Stimulated activated CD4-positive, alpha-beta T cell treated with anti-CD3 and anti-CD28 coated beads, TNF-alpha, amount 100 ng/mL, for 1 hour (primary cell): Measurements from ENCODE around the gene GAB2.
"Not testable (repeated sequence)": the region's sequence is repeated elsewhere in the genome, so short reads cannot be mapped to it uniquely, and the experiment has no call there.

ENCODE experiments used
- DNase-seq, 3 donors: peaks; one replicate each; pipeline ENCODE4 v3.0.0-alpha.2; 2020; ENCODE audit warnings: low read depth in 3 of 3, low spot score in 1 of 3

The GAB2 gene

DNA sequence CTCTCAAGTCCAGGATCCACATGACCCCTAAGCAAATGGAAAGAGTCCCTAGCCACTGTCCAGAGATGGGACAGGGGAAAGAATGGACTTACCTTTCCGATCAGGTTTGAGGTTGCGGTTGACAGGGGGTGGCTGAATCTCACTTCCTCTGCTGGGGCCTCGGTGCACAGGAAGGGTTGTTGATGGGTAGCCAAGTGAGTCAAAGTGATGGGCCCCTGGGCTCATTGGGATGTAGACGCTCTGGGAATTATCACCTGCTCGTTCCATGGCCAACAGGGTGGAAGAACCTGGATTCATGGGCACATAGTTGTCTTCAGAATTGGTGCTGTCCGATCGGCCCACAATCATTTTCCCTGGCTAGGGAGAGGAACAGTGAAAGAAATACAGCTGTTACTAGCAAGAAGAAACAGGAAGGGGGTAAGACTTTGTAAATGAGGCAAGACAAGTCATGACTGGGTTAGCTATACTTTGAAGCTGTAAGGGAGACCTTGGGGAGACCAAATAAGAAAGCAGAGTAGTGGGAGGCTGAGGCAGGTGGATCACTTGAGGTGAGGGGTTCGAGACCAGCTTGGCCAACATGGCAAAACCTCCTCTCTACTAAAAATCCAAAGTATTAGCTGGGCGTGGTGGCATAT, 194.2 kb downstream of the GAB2 start:
- DNase-seq = no peak

DNA sequence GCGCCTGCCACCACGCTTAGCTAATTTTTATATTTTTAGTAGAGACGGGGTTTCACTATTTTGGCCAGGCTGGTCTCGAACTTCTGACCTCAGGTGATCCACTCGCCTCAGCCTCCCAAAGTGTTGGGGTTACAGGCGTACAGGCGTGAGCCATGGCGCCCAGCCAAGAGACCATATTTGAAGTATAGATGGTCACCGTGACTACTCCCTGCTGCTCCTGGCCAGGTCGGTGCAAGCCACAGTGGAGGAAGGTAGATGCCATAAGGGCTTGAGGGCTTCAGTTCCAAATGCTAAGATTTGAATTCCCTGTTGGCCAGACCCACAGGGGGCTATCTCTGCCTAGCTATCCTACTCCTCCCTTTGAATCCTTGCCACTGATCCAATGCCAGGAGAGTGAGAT, 194.9 kb downstream of the GAB2 start:
- not testable (repeated sequence) for DNase-seq

DNA sequence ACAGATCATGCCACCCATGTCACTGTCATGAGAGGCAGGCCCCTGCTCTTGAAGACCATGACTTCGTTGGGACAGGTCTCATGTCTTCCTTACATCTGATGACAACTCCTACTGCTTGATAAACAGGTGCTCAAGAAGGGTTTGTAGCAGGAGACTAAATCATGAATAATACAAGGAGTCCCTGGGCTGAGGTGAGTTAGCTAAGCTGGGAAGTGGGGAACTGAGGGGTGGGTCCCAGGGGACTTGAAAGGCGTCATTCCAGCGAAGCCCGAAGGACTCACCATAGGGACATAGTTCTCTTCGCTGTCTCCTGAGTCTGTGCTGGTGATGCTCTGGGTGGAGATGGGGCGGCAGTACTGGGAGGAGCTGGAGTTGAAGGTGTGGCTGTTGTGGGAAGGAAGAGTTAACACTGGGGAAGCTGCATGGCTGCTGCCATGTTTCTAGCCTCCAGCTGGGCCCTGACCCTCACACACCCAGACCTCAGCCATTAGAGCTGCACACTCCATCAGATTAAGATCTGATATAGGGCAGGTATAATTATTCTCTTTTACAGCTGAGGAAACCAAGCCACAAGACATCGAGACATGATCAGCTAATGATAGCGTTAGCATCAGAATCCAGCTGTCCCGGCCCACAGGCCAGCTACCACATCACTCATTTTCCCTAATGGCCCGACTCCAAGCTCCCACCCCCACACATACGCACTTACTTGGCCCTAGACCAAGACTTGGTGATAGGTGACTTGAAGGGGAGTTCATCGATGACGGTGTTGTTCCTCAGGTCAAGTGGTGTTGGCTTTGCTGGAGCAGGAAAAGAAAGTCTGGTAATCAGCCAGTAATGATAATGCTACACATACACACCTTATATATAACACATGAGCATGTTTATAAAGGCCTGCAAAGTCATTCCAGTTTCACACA, 196.0 kb downstream of the GAB2 start:
- DNase-seq = no peak

DNA sequence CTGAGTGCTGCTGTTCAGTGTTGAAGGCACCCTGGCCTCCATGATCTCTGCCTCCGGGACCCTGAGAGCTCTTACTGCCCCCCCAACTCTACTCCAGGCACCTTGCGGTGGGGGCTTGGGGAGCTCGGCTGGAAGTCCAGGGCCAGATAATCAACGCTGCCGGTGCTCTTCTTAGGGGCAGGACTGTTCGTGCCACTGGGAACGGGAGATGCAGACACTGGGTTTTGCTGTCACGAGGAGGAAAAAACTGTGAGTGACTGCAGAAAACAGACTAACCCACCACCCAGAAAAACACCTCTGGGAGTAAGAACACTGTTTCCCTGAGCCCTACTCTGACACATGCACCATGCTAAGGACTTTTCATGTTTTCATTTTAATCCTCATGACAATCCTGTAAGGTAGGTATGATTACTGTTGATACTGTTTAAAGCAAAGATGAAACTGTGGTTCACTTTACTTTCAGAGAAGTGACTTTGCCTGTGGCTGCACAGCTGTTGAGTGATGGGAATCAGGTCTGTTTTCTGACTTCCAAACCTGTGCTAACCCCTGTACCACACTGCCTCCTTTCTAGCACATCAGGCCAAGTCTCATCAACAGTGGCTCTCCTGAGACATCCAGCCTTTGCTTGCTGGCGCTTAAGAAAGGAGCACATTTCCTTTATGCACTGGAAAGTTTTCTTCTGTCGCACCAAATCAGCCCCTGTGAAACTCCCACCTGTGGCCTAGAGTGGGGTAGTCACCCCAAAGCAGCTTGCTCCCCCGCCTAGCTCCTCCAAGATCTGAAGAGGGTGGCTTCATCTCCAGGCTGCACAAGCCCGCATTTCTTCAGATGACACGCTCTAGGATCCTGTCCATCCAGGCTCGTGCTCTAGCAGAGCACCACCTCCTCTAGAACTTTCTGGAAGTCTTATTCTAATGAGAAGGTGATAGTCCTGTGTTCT, 197.1 kb downstream of the GAB2 start:
- DNase-seq = no peak

DNA sequence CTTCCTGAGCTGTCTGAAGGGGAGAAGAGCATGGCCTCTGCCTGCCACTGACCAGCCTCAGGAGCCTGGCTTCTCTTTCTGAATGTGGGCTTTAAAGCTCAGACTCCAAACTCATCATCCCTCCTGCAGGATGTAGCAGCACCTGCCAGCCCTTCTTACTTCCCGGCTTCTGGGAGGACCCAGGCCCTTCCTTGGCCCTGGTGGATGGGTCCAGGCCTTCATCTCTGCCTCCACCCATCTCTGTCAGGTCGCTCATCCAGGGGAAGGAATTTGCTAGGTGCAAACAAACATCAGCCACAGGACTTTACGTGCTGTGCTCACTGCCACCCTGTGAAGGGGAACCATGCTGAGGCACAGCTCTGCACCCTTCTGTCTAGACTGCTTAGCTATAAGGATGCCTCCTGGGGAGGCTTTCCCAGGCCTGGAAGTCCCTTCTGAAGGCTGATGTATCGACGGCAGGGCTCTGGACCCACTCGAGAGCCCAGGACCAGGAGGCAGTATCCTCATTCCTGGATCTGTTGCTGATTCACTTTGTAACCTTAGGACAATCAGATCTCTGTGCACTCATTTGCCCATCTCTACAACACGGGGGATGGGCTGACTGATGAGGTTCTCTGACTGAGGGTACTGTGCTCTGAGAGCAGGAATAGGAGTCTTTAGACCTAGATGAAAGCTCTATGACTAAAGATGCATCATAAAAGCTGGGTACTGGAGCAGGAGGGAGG, 198.0 kb downstream of the GAB2 start:
- no peak for DNase-seq

DNA sequence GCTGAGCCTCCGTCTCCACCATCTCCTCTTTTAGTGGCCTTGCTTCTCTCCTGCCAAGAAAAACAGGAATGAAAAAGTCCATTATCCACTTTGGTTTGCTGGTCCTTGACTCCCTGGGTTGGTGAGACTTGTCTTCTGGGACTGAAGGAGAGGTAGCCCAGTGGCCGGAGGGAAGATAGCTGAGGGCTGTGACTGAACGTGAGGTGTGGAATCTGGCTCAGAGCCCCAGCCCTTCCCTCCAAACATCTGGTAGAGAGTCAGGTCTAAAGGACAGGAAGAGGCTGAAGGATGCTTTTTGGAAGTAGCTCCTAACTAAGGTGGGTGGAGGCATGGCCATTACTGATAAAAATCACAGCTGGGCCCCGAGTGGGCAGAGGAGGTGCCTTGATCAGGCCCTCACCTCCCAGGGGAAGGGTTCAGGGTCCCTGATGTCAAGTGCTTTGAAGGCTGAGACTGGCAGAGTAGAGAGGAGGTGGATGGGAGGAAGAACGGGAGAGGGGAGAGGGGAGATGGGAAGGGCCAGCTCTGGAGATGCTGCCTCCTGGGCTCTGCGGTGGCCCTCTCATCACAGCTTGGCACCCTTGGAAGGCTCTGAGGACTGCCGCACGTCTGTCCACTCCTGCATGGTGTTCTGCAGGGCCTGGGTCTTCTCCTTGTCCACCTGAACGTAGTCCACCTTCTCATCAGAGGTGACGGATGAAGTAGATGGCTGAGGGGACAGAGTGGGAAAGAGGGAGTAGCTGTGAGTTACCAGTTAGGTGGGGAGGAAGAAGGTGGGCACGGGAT, 198.7 kb downstream of the GAB2 start:
- no peak for DNase-seq

DNA sequence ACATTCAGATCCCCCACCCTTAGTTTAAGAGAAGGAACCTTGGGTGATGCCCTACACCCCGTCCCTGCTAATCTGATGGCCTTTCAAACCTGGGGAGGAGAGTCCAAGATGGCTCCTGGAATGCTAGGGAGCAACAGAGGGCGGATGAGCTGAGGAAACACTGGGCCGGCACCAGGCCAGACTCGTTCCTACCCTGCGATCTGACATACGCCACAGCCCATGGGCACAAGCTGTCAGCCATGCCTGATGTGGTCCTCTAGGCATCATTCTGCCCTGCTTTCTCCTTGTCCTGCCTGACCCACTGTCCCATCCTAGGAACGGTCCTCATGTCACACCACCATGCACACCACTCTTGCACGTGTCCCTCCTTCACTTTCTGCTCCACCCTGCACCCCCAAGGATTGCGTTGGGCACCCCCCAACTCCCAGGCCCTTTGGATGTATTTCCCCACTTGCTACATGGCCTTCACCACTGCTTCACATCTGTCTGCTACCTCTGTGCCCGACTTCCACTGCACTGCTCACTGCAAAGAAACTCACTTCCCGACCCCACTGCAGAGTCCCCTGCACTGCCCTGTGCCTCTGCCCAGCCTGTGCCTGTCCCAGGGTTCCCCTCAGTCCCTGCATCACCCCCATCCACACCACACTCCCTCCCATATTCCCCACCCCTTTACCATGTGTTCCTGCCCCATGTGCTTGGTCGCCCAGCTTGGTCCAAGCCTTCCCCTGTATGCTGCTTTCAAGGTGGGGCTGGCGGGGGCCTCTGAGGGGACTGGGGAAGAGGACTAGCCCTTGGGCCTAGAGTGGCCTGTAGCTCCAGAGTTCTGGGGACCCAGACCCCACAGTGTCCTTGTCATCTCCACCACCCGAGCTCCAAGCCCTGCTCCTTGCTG, 199.7 kb downstream of the GAB2 start:
- DNase-seq = no peak

DNA sequence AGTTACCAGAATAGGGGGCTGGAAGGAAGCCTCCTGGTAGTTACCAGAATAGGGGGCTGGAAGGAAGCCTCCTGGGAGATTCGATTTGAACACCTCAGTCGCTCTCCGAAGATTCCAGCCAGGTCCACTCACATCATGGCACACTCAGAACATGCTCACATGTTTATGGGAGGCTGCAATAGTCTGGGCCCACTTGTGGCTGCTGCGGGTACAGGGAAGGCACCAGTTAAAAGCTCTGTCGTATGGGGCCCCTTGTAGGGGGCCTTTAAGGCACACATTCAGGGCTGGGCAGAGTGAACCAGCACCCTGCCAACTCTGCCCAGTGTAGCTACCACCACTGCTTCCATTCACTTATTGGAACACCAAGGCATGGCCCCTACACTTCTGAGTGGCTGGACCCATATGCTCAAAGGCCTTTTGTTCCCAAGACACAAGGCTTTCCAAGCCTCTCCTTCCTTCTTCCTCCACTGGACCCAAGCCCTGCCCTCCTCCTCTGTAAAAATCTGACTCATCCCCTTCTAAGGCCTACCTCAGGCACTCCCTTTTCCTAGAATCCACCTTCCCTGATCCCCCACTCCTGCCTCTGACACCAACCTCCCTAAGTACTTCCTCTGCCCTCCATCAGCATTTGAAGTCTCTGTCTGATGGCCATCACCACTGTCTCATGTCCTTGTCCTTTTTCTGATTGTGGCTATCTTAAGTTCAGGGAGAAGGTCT, 200.9 kb downstream of the GAB2 start:
- DNase-seq = no peak

DNA sequence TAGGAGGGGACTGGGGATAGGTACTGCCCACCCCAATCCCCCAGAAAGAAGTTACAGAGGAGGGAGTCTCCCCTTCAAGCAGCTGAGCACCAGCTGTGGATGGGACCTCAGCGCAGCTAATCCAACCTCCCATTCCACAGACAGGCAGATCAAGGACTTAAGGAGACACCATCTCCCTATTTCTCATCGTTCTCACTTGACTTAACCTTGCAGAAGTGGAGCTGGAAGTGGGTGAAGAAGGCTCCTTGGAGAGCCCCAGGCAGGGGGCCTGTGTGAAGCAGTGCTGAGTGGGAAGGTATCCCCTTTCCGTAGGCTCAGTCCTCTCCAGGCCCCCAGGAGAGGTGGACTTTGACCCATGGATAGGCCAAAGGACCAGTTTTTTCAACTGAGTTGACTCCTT, 201.6 kb downstream of the GAB2 start:
- DNase-seq = no peak

DNA sequence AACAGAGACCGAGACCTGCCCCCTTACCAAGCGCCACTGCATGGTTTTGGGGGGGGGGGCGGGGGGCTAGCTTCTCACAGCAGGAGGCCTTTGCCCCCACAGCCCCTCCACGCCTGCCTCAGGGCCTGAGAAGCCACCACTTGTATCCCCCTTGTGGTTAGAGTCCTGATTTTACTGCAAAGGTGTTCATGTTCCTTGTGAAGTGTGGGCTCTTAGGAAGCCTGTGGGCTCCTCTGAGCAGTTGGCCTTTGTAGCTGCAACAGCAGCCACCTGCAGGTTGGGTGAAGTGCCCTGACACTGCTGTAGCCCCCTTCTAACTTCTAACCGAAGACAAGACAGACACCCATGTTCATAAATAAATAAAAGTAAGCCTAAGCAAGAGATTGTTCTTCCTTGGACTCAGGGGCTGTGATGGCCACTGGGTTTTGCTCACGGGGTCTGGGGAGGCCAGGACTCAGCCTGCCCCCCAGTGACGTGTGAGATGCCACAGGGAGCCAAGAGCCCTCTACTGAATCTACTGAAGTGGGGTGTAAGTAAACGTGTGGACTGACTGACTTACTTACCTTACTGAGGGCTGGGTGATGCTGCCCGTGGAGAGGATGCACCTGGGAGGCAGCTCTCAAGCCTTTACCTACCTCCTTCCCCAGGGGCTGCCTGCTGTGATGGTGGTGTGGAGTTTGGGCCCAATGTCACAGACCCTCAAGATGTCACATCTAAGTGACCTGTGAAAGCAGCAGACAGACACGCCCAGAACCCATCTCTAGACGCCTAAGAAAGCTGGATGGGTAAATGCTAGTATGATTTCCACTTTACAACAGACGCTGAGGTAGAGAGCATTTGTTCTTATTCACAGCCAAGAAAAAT, 203.1 kb downstream of the GAB2 start:
- no peak for DNase-seq

DNA sequence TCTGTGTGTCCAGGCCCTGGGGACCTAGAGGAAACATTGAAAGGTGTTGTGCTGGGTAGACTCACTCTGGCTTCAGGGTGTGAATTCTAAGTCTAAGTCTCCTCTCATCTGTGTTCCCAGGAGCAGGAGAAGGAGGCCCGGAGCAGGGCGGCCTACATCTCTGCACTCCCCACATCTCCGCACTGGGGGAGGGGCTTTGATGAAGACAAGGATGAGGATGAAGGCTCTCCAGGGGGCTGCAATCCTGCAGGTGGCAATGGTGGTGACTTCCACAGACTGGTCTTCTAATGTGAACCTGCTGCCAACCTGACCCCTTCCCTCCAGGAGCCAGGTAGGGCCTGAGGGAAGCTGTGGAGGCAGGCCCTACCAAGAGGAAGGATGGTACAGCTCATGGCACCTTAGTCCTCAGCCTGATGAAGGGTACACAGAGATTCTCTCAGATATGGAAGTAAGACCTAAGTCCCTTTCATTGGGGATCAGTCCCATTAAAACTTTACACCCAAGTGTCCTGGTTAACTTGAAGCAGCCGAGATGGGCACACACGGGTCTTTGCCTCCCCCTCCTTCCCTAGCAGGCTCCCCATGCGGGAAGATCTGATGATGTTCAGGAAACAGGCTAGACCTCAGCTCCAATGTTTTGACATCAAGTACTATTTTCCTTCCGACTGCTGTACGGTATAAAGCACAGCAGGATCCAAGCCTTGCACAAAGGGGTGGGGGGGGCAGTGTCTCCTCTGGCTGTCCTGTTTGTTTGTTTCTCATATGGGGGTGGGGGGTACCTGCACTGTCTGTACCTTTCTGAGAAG, 203.9 kb downstream of the GAB2 start:
- DNase-seq = no peak

DNA sequence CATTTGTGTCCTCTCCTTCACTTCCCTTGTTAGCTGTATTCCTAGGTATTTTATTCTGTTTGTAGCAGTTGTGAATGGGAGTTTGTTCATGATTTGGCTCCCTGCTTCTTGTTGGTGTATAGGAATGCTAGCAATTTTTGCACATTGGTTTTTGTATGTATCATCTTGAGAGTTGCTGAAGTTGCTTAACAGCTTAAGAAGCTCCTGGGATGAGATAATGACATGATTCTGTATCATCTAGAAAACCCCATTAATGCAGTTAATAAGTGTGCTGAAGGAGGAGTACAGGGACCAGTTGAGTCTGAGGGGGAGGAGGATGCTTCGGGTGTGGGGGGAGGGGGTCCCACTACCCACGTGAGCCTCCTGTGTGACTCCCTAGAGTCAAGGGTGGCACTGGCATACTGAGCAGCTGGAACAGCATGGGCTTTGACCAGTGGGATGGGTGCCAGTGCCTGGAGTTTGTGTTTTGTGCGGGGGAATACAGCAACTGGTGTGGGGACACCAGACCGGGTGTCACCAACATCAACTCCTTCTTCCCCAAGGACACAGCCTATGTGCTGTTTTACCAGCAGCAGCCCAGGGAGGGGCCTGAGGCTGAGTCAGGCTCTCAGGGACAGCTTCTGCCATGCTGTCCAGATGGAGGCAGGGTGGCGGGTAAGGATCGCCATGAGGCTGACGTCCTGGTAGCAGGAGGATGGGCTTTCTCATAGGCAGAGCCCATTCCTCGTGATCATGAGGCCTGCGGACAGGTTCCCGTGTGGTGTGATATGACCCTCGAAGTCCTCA, 204.8 kb downstream of the GAB2 start:
- DNase-seq = no peak

DNA sequence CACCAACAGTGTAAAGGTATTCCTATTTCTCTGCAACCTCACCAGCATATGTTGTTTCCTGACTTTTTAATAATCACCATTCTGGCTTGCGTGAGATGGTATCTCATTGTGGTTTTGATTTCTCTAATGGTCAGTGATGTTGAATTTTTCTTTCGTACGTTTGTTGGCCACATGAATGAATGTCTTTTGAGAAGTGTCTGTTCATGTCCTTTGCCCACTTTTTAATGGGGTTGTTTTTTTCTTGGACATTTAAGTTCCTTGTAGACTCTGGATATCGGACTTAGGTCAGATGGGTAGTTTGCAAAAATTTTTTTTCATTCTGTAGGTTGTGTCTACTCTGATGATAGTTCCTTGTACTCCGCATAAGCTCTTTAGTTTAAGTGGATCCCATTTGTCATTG, 206.1 kb downstream of the GAB2 start:
- DNase-seq = no peak

DNA sequence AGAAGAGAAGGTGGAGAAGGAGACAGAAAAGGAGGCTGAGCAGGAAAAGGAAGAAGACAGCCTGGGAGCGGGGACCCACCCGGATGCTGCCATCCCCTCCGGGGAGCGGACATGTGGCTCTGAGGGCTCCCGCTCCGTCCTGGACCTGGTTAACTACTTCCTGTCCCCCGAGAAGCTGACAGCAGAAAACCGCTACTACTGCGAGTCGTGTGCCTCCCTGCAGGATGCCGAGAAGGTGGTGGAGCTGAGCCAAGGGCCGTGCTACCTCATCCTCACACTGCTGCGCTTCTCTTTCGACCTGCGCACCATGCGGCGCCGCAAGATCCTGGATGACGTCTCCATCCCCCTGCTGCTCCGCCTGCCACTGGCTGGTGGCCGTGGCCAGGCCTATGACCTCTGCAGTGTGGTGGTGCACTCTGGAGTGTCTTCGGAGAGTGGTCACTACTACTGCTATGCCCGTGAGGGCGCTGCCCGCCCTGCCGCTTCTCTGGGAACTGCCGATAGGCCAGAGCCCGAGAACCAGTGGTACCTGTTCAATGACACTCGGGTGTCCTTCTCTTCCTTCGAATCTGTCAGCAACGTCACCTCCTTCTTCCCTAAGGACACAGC, 207.5 kb downstream of the GAB2 start:
- no peak for DNase-seq

DNA sequence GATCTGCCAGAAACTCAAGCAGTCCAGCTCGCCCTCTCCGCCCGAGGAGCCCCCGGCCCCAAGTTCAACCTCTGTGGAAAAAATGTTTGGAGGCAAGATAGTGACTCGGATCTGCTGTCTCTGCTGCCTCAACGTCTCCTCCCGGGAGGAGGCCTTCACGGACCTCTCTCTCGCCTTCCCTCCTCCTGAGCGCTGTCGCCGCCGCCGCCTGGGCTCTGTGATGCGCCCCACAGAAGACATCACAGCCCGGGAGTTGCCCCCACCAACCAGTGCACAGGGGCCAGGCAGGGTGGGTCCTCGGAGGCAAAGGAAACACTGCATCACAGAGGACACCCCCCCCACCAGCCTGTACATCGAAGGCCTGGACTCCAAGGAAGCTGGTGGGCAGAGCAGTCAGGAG, 208.1 kb downstream of the GAB2 start:
- DNase-seq = no peak
